Right atrium auricular region (tissue), 2 donors: ENCODE measurements around the gene NUCB2. TPM values are rescaled to one million over a fixed set of nuclear protein-coding genes. Genes with fewer than 3 reads are reported as not detected.
"Not testable (repeated sequence)": the region's sequence is repeated elsewhere in the genome, so short reads cannot be mapped to it uniquely, and the experiment has no call there.

Experiments
- DNase-seq: peaks from one replicate; pipeline ENCODE4 v3.0.0-alpha.2; 2019; ENCODE audit warnings: low spot score
- H3K27ac ChIP-seq, 2 donors: fragments of 200-600 bp; sonication (generic); 1 replicate in 1 of 2; 2 replicates in 1 of 2; pipeline ENCODE4 v1.5.1; 2016 to 2019
- H3K27me3 ChIP-seq, 2 donors: fragments of 200-600 bp; sonication (generic); one replicate each; pipeline versions ENCODE4 v1.5.1 to v1.6.0; 2017 to 2019
- H3K36me3 ChIP-seq: fragments of 200-600 bp; sonication (generic); one replicate; pipeline ENCODE4 v1.5.1; 2016
- H3K4me1 ChIP-seq, 2 donors: fragments of 200-600 bp; sonication (generic); one replicate each; pipeline versions ENCODE4 v1.5.1 to v1.6.0; 2017 to 2019
- H3K4me3 ChIP-seq, 2 donors: fragments of 200-600 bp; sonication (generic); 1 replicate in 1 of 2; 2 replicates in 1 of 2; pipeline ENCODE4 v1.5.1; 2017 to 2019; ENCODE audit warnings: mild to moderate bottlenecking in 1 of 2, moderate library complexity in 1 of 2
- H3K9me3 ChIP-seq, 2 donors: fragments of 200-600 bp; sonication (generic); one replicate each; pipeline ENCODE4 v1.5.1; 2019
- total RNA-seq, 2 donors: library from RNA; depleted of rRNA; stranded (reverse); fragments of >200 nt; gene quantifications; one replicate each; pipeline ENCODE4 v1.1.0, GENCODE V29; 2016
- TF ChIP-seq, protein P1 (sequence below), 2 donors: fragments of 200-600 bp; sonication (generic); IDR thresholded peaks; one replicate each; pipeline ENCODE4 v1.5.1; 2019; ENCODE audit warnings: antibody characterized with exemption in 2 of 2

Gene NUCB2
- total RNA-seq, 2 donors from 2014 or later: 61.6 to 85.7 TPM

GRCh38 chr11:17238377-17238776 is 38.2 kb upstream of the NUCB2 start:
- no peaks in the 10 kb centered on the region for H3K27me3 ChIP-seq
- no peak for DNase-seq
- H3K4me3 ChIP-seq: no peak overlapping the region
- H3K36me3 ChIP-seq: no peaks in the 10 kb centered on the region
- H3K4me1 ChIP-seq: no peaks in the 10 kb centered on the region
- TF ChIP-seq, protein P1, sequence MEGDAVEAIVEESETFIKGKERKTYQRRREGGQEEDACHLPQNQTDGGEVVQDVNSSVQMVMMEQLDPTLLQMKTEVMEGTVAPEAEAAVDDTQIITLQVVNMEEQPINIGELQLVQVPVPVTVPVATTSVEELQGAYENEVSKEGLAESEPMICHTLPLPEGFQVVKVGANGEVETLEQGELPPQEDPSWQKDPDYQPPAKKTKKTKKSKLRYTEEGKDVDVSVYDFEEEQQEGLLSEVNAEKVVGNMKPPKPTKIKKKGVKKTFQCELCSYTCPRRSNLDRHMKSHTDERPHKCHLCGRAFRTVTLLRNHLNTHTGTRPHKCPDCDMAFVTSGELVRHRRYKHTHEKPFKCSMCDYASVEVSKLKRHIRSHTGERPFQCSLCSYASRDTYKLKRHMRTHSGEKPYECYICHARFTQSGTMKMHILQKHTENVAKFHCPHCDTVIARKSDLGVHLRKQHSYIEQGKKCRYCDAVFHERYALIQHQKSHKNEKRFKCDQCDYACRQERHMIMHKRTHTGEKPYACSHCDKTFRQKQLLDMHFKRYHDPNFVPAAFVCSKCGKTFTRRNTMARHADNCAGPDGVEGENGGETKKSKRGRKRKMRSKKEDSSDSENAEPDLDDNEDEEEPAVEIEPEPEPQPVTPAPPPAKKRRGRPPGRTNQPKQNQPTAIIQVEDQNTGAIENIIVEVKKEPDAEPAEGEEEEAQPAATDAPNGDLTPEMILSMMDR (IDR thresholded peaks at IDR 0.05): no peak
- no peaks in the 10 kb centered on the region for H3K9me3 ChIP-seq
- H3K27ac ChIP-seq: no peak overlapping the region

GRCh38 chr11:17239927-17240326 is 36.6 kb upstream of the NUCB2 start:
- not testable (repeated sequence) for H3K4me1 ChIP-seq, H3K4me3 ChIP-seq, H3K27ac ChIP-seq, H3K27me3 ChIP-seq, H3K9me3 ChIP-seq, H3K36me3 ChIP-seq, DNase-seq

DNA sequence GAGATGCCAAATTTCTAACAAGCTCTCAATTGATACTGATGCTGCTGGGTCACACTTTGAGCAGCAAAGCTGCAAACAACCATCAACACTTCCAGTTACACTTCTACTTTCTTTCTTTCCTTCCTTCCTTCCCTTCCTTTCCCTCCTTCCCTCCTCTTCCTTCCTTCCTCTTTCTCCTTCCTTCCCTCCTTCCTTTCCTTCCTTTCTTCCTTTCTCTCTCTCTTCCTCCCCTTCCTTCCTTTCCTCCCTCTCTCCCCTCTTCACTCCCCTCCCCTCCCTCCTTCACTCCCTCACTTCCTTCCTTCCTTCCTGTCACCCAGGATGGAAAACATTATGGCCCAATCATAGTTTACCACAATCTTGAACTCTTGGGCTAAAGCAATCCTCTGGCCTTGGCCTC is 35.8 kb upstream of the NUCB2 start:
- H3K9me3 ChIP-seq: no peaks in the 10 kb centered on the region
- DNase-seq: no peak
- TF ChIP-seq, protein P1 (IDR thresholded peaks at IDR 0.05): no peak
- H3K36me3 ChIP-seq: no peaks in the 10 kb centered on the region
- no peak overlapping the region for H3K4me3 ChIP-seq
- no peak overlapping the region for H3K27ac ChIP-seq
- no peaks in the 10 kb centered on the region for H3K27me3 ChIP-seq
- no peaks in the 10 kb centered on the region for H3K4me1 ChIP-seq

DNA sequence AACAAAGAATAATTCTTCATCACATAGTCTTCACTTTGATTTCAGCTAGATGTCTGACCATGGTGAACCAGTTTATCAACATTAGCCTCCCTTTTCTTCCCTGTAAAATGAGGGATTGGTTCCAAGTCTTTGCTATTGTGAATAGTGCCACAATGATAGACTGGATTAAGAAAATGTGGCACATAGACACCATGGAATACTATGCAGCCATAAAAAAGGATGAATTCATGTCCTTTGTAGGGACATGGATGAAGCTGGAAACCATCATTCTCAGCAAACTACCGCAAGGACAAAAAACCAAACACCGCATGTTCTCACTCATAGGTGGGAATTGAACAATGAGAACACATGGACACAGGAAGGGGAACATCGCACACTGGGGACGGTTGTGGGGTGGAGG is 33.6 kb upstream of the NUCB2 start:
- H3K27me3 ChIP-seq, H3K4me1 ChIP-seq, DNase-seq, H3K36me3 ChIP-seq, H3K27ac ChIP-seq, H3K4me3 ChIP-seq, H3K9me3 ChIP-seq: not testable (repeated sequence)

DNA sequence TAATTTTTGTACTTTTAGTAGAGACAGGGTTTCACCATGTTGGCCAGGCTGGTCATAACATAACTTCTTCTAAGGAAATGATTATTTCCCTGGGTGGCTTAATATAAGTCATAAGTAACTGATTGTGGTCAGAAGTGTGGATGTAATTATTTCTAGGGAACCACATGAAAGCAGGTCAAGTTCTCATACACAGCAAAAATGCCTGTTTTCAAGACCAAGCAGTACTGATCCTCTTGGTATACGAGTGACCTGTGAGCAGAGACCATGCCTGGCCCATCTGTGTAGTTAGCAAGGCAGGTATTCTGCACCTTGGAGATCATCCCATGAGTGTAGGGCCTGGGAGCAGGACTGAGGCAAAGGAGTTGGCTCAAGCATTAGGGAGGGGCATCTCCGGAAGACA is 32.5 kb upstream of the NUCB2 start:
- H3K4me1 ChIP-seq: no peaks in the 10 kb centered on the region
- TF ChIP-seq, protein P1 (IDR thresholded peaks at IDR 0.05): no peak
- H3K36me3 ChIP-seq: no peaks in the 10 kb centered on the region
- DNase-seq: no peak
- H3K4me3 ChIP-seq: no peak overlapping the region
- H3K27ac ChIP-seq: no peak overlapping the region
- no peaks in the 10 kb centered on the region for H3K9me3 ChIP-seq
- H3K27me3 ChIP-seq: no peaks in the 10 kb centered on the region

GRCh38 chr11:17250561-17251350 is 25.8 kb upstream of the NUCB2 start:
- no peaks in the 10 kb centered on the region for H3K36me3 ChIP-seq
- no peak overlapping the region for H3K27ac ChIP-seq
- no peak overlapping the region for H3K4me3 ChIP-seq
- H3K27me3 ChIP-seq: no peaks in the 10 kb centered on the region
- no peak for DNase-seq
- TF ChIP-seq, protein P1 (IDR thresholded peaks at IDR 0.05): no peak
- no peaks in the 10 kb centered on the region for H3K9me3 ChIP-seq
- H3K4me1 ChIP-seq: no peaks in the 10 kb centered on the region

GRCh38 chr11:17252704-17253103 is 23.8 kb upstream of the NUCB2 start:
- no peak overlapping the region for H3K27ac ChIP-seq
- H3K36me3 ChIP-seq: no peaks in the 10 kb centered on the region
- TF ChIP-seq, protein P1 (IDR thresholded peaks at IDR 0.05): no peak
- H3K27me3 ChIP-seq: no peaks in the 10 kb centered on the region
- H3K4me1 ChIP-seq: no peaks in the 10 kb centered on the region
- DNase-seq: no peak
- no peak overlapping the region for H3K4me3 ChIP-seq
- no peaks in the 10 kb centered on the region for H3K9me3 ChIP-seq
